GM23338 (cell line): Measurements from ENCODE around the gene TRIM56.

Experiments used
- CREB1 ChIP-seq: fragments of 250-450 bp; sonication (Bioruptor Pico); IDR thresholded peaks from 2 replicates; pipeline ENCODE4 v1.5.0; 2020; ENCODE audit warnings: low read depth, mild to moderate bottlenecking, moderate library complexity
- EZH2 ChIP-seq: fragments of 200-600 bp; sonication (generic); IDR thresholded peaks from one replicate; pipeline ENCODE4 v1.8.0; 2017; ENCODE audit warnings: antibody characterized with exemption, mild to moderate bottlenecking, low read depth; ENCODE audit not compliant: unreplicated experiment
- EZH2phosphoT487 ChIP-seq: fragments of 200-600 bp; sonication (generic); IDR thresholded peaks from one replicate; pipeline ENCODE4 v1.8.1; 2018; ENCODE audit warnings: antibody characterized with exemption; ENCODE audit not compliant: unreplicated experiment
- JUNB ChIP-seq: IDR thresholded peaks from one replicate; pipeline ENCODE4 v1.6.1; 2016; ENCODE audit warnings: antibody characterized with exemption; ENCODE audit not compliant: unreplicated experiment
- POLR2AphosphoS5 ChIP-seq: IDR thresholded peaks from 2 replicates; pipeline ENCODE4 v1.6.1; 2016; ENCODE audit warnings: antibody characterized with exemption, low read depth
- STAT1 ChIP-seq: IDR thresholded peaks from one replicate; pipeline ENCODE4 v1.6.1; 2016; ENCODE audit warnings: antibody characterized with exemption; ENCODE audit not compliant: unreplicated experiment
- ZNF114 ChIP-seq: fragments of 250-450 bp; sonication (Bioruptor Pico); IDR thresholded peaks from 2 replicates; pipeline ENCODE4 v1.5.0; 2020; ENCODE audit warnings: mild to moderate bottlenecking, moderate library complexity
- ZNF331 ChIP-seq: fragments of 250-450 bp; sonication (Bioruptor Pico); IDR thresholded peaks from 2 replicates; pipeline ENCODE4 v1.5.0; 2020; ENCODE audit warnings: low read depth, mild to moderate bottlenecking, moderate library complexity
- TF ChIP-seq, protein P1 (sequence below), 2 experiments: fragments of 200-600 bp in 1 of 2; sonication (generic) in 1 of 2; conservative IDR thresholded peaks; 2 replicates each; pipeline versions ENCODE4 v1.5.1 to v1.6.1; 2016 to 2017; ENCODE audit warnings: antibody characterized with exemption in 2 of 2, low read depth in 2 of 2, mild to moderate bottlenecking in 2 of 2, moderate library complexity in 1 of 2
- TF ChIP-seq, protein P2 (sequence below): IDR thresholded peaks from one replicate; pipeline ENCODE4 v1.6.1; 2018; ENCODE audit warnings: antibody characterized with exemption; ENCODE audit not compliant: unreplicated experiment
- TF ChIP-seq, protein P3 (sequence below): IDR thresholded peaks from 2 replicates; pipeline ENCODE4 v1.6.1; 2016; ENCODE audit warnings: antibody characterized with exemption
- TF ChIP-seq, protein P4 (sequence below): fragments of 250-450 bp; sonication (Bioruptor Pico); IDR thresholded peaks from 2 replicates; pipeline ENCODE4 v1.5.0; 2020; ENCODE audit warnings: mild to moderate bottlenecking, moderate library complexity

DNA sequence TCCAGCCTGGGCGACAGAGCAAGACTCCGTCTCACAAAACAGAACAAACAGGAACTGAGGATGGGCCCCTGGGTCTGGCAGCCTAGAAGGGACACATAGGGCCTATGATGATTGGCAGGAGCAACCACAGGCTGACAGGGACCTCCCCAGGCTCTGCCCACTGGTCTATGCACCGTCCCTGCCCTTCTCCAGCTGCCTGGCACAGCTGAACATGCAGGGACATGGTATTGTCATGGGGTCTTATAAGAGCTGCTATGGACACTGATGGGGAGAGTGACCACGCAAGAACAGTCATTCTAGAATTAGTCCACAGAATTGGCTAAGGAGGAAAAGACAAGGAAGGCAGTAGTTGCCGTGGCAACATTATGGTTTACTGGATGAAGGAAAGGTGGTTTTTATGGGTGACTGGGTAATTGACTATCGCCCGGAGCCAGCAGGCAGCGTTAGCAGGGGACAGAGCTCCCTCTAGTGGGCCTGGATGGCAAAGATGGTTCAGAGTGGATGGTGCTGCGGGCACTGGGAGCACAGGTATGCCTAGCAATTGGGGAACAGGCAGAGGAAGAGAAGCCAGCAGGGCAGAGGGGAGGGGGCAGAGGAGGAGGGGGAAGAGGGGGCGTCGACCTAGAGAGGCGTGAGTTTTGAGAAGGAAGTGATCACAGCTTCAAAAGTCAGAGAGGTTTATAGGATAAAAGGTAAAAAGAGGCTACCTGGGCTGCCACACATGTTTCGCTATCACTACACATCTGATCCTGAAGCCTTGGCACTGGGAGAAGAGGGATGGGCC, 7.8 kb upstream of the TRIM56 start:
- TF ChIP-seq, protein P1, sequence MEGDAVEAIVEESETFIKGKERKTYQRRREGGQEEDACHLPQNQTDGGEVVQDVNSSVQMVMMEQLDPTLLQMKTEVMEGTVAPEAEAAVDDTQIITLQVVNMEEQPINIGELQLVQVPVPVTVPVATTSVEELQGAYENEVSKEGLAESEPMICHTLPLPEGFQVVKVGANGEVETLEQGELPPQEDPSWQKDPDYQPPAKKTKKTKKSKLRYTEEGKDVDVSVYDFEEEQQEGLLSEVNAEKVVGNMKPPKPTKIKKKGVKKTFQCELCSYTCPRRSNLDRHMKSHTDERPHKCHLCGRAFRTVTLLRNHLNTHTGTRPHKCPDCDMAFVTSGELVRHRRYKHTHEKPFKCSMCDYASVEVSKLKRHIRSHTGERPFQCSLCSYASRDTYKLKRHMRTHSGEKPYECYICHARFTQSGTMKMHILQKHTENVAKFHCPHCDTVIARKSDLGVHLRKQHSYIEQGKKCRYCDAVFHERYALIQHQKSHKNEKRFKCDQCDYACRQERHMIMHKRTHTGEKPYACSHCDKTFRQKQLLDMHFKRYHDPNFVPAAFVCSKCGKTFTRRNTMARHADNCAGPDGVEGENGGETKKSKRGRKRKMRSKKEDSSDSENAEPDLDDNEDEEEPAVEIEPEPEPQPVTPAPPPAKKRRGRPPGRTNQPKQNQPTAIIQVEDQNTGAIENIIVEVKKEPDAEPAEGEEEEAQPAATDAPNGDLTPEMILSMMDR (conservative IDR thresholded peaks at IDR 0.05; ENCODE audit: low read depth in 2 of 2), result peak; percentile 96 to 99
- TF ChIP-seq POLR2AphosphoS5 (no peak), ZNF114 (CRISPR knock-in tag) (no peak), EZH2 (no peak), EZH2phosphoT487 (no peak), CREB1 (CRISPR knock-in tag) (no peak), JUNB (no peak), ZNF331 (CRISPR knock-in tag) (no peak), STAT1 (no peak)
- TF ChIP-seq, protein P2, sequence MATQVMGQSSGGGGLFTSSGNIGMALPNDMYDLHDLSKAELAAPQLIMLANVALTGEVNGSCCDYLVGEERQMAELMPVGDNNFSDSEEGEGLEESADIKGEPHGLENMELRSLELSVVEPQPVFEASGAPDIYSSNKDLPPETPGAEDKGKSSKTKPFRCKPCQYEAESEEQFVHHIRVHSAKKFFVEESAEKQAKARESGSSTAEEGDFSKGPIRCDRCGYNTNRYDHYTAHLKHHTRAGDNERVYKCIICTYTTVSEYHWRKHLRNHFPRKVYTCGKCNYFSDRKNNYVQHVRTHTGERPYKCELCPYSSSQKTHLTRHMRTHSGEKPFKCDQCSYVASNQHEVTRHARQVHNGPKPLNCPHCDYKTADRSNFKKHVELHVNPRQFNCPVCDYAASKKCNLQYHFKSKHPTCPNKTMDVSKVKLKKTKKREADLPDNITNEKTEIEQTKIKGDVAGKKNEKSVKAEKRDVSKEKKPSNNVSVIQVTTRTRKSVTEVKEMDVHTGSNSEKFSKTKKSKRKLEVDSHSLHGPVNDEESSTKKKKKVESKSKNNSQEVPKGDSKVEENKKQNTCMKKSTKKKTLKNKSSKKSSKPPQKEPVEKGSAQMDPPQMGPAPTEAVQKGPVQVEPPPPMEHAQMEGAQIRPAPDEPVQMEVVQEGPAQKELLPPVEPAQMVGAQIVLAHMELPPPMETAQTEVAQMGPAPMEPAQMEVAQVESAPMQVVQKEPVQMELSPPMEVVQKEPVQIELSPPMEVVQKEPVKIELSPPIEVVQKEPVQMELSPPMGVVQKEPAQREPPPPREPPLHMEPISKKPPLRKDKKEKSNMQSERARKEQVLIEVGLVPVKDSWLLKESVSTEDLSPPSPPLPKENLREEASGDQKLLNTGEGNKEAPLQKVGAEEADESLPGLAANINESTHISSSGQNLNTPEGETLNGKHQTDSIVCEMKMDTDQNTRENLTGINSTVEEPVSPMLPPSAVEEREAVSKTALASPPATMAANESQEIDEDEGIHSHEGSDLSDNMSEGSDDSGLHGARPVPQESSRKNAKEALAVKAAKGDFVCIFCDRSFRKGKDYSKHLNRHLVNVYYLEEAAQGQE, result no peak
- TF ChIP-seq, protein P3, sequence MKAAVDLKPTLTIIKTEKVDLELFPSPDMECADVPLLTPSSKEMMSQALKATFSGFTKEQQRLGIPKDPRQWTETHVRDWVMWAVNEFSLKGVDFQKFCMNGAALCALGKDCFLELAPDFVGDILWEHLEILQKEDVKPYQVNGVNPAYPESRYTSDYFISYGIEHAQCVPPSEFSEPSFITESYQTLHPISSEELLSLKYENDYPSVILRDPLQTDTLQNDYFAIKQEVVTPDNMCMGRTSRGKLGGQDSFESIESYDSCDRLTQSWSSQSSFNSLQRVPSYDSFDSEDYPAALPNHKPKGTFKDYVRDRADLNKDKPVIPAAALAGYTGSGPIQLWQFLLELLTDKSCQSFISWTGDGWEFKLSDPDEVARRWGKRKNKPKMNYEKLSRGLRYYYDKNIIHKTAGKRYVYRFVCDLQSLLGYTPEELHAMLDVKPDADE, result no peak
- TF ChIP-seq, protein P4, sequence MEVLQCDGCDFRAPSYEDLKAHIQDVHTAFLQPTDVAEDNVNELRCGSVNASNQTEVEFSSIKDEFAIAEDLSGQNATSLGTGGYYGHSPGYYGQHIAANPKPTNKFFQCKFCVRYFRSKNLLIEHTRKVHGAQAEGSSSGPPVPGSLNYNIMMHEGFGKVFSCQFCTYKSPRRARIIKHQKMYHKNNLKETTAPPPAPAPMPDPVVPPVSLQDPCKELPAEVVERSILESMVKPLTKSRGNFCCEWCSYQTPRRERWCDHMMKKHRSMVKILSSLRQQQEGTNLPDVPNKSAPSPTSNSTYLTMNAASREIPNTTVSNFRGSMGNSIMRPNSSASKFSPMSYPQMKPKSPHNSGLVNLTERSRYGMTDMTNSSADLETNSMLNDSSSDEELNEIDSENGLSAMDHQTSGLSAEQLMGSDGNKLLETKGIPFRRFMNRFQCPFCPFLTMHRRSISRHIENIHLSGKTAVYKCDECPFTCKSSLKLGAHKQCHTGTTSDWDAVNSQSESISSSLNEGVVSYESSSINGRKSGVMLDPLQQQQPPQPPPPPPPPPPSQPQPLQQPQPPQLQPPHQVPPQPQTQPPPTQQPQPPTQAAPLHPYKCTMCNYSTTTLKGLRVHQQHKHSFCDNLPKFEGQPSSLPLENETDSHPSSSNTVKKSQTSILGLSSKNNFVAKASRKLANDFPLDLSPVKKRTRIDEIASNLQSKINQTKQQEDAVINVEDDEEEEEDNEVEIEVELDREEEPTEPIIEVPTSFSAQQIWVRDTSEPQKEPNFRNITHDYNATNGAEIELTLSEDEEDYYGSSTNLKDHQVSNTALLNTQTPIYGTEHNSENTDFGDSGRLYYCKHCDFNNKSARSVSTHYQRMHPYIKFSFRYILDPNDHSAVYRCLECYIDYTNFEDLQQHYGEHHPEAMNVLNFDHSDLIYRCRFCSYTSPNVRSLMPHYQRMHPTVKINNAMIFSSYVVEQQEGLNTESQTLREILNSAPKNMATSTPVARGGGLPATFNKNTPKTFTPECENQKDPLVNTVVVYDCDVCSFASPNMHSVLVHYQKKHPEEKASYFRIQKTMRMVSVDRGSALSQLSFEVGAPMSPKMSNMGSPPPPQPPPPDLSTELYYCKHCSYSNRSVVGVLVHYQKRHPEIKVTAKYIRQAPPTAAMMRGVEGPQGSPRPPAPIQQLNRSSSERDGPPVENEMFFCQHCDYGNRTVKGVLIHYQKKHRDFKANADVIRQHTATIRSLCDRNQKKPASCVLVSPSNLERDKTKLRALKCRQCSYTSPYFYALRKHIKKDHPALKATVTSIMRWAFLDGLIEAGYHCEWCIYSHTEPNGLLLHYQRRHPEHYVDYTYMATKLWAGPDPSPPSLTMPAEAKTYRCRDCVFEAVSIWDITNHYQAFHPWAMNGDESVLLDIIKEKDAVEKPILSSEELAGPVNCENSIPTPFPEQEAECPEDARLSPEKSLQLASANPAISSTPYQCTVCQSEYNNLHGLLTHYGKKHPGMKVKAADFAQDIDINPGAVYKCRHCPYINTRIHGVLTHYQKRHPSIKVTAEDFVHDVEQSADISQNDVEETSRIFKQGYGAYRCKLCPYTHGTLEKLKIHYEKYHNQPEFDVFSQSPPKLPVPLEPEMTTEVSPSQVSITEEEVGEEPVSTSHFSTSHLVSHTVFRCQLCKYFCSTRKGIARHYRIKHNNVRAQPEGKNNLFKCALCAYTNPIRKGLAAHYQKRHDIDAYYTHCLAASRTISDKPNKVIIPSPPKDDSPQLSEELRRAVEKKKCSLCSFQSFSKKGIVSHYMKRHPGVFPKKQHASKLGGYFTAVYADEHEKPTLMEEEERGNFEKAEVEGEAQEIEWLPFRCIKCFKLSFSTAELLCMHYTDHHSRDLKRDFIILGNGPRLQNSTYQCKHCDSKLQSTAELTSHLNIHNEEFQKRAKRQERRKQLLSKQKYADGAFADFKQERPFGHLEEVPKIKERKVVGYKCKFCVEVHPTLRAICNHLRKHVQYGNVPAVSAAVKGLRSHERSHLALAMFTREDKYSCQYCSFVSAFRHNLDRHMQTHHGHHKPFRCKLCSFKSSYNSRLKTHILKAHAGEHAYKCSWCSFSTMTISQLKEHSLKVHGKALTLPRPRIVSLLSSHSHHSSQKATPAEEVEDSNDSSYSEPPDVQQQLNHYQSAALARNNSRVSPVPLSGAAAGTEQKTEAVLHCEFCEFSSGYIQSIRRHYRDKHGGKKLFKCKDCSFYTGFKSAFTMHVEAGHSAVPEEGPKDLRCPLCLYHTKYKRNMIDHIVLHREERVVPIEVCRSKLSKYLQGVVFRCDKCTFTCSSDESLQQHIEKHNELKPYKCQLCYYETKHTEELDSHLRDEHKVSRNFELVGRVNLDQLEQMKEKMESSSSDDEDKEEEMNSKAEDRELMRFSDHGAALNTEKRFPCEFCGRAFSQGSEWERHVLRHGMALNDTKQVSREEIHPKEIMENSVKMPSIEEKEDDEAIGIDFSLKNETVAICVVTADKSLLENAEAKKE, result no peak
